ENCODE measurements around the gene COL15A1.
"Not testable (repeated sequence)": the region's sequence is repeated elsewhere in the genome, so short reads cannot be mapped to it uniquely, and the experiment has no call there.

Gene COL15A1

GRCh38 chr9:98943682-98944056 is at the start of gene COL15A1:
COL15A1 (plus strand) TSS chr9:98943907; CDS start chr9:98944062, 155 bp downstream.
- peak in 1 of 3 experiments; percentile 0 for DNase-seq (ENCODE audit: low read depth in 3 of 3)

- DNase-seq (ENCODE audit: low read depth in 3 of 3): no peak
These were observed 49.5 kb upstream of the COL15A1 start for GRCh38 chr9:98894171-98894570.

GRCh38 chr9:98894761-98895160 is 48.9 kb upstream of the COL15A1 start:
- DNase-seq (ENCODE audit: low read depth in 3 of 3): no peak

- DNase-seq (ENCODE audit: low read depth in 3 of 3): no peak
These were observed 47.1 kb upstream of the COL15A1 start for GRCh38 chr9:98896632-98897031.

- DNase-seq (ENCODE audit: low read depth in 3 of 3): no peak
These were observed 46.0 kb upstream of the COL15A1 start for GRCh38 chr9:98897745-98898144.

- DNase-seq (ENCODE audit: low read depth in 3 of 3): no peak
These were observed 44.2 kb upstream of the COL15A1 start for GRCh38 chr9:98899408-98900056.

GRCh38 chr9:98900244-98900643 is 43.5 kb upstream of the COL15A1 start:
- DNase-seq (ENCODE audit: low read depth in 3 of 3): no peak

GRCh38 chr9:98900725-98901124 is 43.0 kb upstream of the COL15A1 start:
- DNase-seq (ENCODE audit: low read depth in 3 of 3): no peak

GRCh38 chr9:98901843-98902242 is 41.9 kb upstream of the COL15A1 start:
- not testable (repeated sequence) for DNase-seq (ENCODE audit: low read depth in 3 of 3)

GRCh38 chr9:98902516-98902915 is 41.2 kb upstream of the COL15A1 start:
- no peak for DNase-seq (ENCODE audit: low read depth in 3 of 3)

GRCh38 chr9:98902925-98903324 is 40.8 kb upstream of the COL15A1 start:
- DNase-seq (ENCODE audit: low read depth in 3 of 3): no peak

GRCh38 chr9:98903961-98904411 is 39.7 kb upstream of the COL15A1 start:
- no peak for DNase-seq (ENCODE audit: low read depth in 3 of 3)

- DNase-seq (ENCODE audit: low read depth in 3 of 3): no peak
These were observed 38.7 kb upstream of the COL15A1 start for GRCh38 chr9:98905015-98905414.

GRCh38 chr9:98906273-98907040 is 37.2 kb upstream of the COL15A1 start:
- no peak for DNase-seq (ENCODE audit: low read depth in 3 of 3)

- no peak for DNase-seq (ENCODE audit: low read depth in 3 of 3)
These were observed 36.7 kb upstream of the COL15A1 start for GRCh38 chr9:98907055-98907454.

GRCh38 chr9:98908897-98909634 is 34.6 kb upstream of the COL15A1 start:
- no peak for DNase-seq (ENCODE audit: low read depth in 3 of 3)

- DNase-seq (ENCODE audit: low read depth in 3 of 3): no peak
These were observed 33.8 kb upstream of the COL15A1 start for GRCh38 chr9:98909935-98910334.

GRCh38 chr9:98911042-98911441 is 32.7 kb upstream of the COL15A1 start:
- DNase-seq (ENCODE audit: low read depth in 3 of 3): no peak

GRCh38 chr9:98911738-98912137 is 32.0 kb upstream of the COL15A1 start:
- DNase-seq (ENCODE audit: low read depth in 3 of 3): not testable (repeated sequence)

GRCh38 chr9:98912450-98912849 is 31.3 kb upstream of the COL15A1 start:
- no peak for DNase-seq (ENCODE audit: low read depth in 3 of 3)

GRCh38 chr9:98913044-98913443 is 30.7 kb upstream of the COL15A1 start:
- DNase-seq (ENCODE audit: low read depth in 3 of 3): no peak

- DNase-seq (ENCODE audit: low read depth in 3 of 3): no peak
These were observed 30.0 kb upstream of the COL15A1 start for GRCh38 chr9:98913705-98914104.

- no peak for DNase-seq (ENCODE audit: low read depth in 3 of 3)
These were observed 28.1 kb upstream of the COL15A1 start for GRCh38 chr9:98915599-98915998.
